GM10248 (cell line): Measurements from ENCODE around the gene SH2D3C.
A peak's percentile ranks its signal among the peaks of the same experiment; 100 is the strongest.

Experiments
- CTCF ChIA-PET: fragments of 300-600 bp; sonication (Branson Sonifier 250); formaldehyde crosslinking; extraction: SDS; loops from one replicate; lab custom pipeline; 2021; ENCODE audit warnings: antibody characterized with exemption; lab: Yijun Ruan, JAX
- POLR2A ChIA-PET: fragments of 350-650 bp; sonication (Branson Sonifier 250); formaldehyde crosslinking; extraction: SDS; loops from one replicate; lab custom pipeline; 2020; ENCODE audit warnings: antibody characterized with exemption; lab: Yijun Ruan, JAX
- DNase-seq: peaks from one replicate; pipeline ENCODE4 v3.0.0; 2012; ENCODE audit errors: extremely low spot score
- TF ChIP-seq, protein P1 (sequence below): IDR thresholded peaks from 2 replicates; pipeline ENCODE4 v1.5.1; 2012; ENCODE audit warnings: mild to moderate bottlenecking, low read depth; ENCODE audit errors: extremely low read depth, missing control alignments, control extremely low read depth

SH2D3C gene, protein sequence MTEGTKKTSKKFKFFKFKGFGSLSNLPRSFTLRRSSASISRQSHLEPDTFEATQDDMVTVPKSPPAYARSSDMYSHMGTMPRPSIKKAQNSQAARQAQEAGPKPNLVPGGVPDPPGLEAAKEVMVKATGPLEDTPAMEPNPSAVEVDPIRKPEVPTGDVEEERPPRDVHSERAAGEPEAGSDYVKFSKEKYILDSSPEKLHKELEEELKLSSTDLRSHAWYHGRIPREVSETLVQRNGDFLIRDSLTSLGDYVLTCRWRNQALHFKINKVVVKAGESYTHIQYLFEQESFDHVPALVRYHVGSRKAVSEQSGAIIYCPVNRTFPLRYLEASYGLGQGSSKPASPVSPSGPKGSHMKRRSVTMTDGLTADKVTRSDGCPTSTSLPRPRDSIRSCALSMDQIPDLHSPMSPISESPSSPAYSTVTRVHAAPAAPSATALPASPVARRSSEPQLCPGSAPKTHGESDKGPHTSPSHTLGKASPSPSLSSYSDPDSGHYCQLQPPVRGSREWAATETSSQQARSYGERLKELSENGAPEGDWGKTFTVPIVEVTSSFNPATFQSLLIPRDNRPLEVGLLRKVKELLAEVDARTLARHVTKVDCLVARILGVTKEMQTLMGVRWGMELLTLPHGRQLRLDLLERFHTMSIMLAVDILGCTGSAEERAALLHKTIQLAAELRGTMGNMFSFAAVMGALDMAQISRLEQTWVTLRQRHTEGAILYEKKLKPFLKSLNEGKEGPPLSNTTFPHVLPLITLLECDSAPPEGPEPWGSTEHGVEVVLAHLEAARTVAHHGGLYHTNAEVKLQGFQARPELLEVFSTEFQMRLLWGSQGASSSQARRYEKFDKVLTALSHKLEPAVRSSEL

GRCh38 chr9:127778280-127779135, at the start of gene SH2D3C:
SH2D3C (minus strand) TSS chr9:127778666; CDS start chr9:127778627, 39 bp downstream.
- CTCF ChIA-PET, result interaction anchor here (0.9 to 10.6 kb wide), 6 partner anchors 9 to 257 kb away, joined by 3 to 62 read pairs (median 4); partner anchors contain the start of genes FPGS and TOR2A
- POLR2A ChIA-PET, result interaction anchor here (0.7 to 1.0 kb wide), 2 partner anchors 24 to 67 kb away, joined by 3 read pairs; partner anchors contain the start of gene FPGS
- TF ChIP-seq, protein P1, sequence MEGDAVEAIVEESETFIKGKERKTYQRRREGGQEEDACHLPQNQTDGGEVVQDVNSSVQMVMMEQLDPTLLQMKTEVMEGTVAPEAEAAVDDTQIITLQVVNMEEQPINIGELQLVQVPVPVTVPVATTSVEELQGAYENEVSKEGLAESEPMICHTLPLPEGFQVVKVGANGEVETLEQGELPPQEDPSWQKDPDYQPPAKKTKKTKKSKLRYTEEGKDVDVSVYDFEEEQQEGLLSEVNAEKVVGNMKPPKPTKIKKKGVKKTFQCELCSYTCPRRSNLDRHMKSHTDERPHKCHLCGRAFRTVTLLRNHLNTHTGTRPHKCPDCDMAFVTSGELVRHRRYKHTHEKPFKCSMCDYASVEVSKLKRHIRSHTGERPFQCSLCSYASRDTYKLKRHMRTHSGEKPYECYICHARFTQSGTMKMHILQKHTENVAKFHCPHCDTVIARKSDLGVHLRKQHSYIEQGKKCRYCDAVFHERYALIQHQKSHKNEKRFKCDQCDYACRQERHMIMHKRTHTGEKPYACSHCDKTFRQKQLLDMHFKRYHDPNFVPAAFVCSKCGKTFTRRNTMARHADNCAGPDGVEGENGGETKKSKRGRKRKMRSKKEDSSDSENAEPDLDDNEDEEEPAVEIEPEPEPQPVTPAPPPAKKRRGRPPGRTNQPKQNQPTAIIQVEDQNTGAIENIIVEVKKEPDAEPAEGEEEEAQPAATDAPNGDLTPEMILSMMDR, result no peak
- DNase-seq, result peak; percentile 60

DNA sequence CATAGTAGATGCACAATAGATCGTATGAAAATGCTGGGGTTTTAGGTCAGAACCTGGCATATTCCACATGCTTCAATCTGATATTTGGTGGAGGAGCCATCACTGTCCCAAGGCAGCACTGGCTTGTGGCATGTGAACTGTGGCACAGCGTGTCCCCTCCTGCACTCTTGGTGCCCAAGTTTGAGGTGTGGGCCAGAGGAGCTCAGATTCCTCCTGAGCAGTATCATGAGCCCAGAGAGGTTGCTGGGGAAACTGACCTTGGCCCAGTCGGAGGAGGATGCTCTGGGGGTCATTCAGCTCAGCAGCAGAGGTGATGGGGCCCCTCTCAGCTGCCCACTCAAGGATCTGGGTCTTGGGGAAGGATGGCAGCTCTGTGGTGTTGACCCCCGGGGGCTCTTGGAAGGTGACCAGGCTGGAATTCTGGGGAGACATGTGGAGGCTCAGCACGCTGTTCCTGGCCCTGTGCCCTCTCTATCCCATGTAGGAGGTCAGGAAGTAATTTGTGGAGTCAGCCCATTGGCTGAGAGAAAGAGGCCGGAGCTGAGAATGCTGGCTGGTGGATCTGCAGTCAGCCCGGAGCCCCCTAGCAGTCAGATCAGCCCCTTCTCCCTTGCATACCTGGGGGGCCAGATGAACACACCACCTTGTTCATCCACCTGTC, 47.9 kb upstream of the SH2D3C start:
- DNase-seq, result no peak
- TF ChIP-seq, protein P1, result no peak
- CTCF ChIA-PET, result interaction anchor here (1.0 kb wide), 1 partner anchor 36 kb away, joined by 3 read pairs; no protein-coding TSS in a partner anchor
- POLR2A ChIA-PET, result no interaction called here

DNA sequence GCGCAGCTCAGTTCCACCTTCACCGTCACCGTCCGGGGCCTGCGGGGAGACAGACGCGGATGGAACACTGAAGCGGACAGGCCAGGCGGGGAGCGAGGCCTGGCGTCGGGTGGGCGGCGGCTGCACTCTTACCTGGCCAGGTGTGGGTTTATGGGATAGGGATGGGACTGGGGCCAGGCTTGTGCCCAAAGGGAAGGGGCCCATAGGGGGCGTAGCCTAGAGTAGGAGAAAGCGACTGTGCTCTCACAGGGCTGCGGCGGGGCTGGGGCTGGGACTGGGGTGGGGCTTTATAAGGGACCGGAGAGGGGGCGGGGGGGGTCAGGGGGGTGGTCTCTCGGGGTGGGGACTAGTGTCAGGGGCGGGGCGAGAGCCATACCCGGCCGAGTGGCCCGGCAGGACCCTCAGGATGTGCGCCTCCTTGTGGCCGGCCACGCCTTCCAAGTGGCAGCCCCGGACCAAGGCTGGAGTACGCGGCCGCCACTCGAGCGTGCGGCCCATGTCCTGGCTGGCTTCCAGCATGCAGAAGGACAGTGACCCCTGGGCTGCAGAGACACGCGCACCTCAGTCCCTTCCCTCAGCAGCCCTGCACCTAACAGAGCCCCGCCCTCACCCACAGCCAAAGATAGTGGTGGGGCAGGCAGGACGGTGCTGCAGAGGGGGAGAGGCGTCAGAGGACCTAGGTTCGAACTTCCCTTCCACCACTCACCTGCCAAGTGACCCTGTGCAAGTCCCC, 47.0 kb upstream of the SH2D3C start:
- CTCF ChIA-PET, result interaction anchor here (0.9 to 1.3 kb wide), 3 partner anchors 20 to 90 kb away, joined by 3 to 4 read pairs (median 4); partner anchors contain the start of gene TOR2A

GRCh38 chr9:127822108-127822507, 43.6 kb upstream of the SH2D3C start:
- DNase-seq, result no peak
- CTCF ChIA-PET, result interaction anchor here (1.4 kb wide), 1 partner anchor 30 kb away, joined by 3 read pairs; no protein-coding TSS in a partner anchor
- TF ChIP-seq, protein P1, result no peak
- POLR2A ChIA-PET, result no interaction called here

More for the DNA sequence above, 47.0 kb upstream of the SH2D3C start:
- POLR2A ChIA-PET, result no interaction called here
- DNase-seq, result no peak
- TF ChIP-seq, protein P1, result peak; percentile 19

DNA sequence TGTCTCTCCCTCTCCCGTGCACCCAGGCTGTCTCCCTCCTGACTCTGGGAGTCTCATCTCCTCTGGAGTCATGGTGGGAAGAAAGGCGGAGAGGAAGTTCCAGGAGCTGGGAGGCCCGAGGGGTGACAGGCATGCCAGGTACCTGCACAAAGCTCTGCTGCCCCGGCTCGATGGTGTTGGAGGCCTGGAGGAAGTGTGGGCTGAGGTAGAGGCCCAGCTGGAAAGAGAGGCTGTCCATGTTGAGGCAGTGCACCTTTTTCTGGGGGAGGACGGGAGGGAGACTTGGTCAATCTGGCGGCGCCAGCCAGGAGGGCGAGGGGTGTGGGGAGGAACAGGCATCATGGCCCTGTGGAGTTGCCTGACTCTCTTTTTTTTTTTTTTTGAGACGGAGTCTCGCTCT, 40.1 kb upstream of the SH2D3C start:
- CTCF ChIA-PET, result interaction anchor here (1.0 to 2.1 kb wide), 3 partner anchors 10 to 51 kb away, joined by 3 to 7 read pairs (median 3); no protein-coding TSS in a partner anchor
- POLR2A ChIA-PET, result interaction anchor here (0.5 to 1.0 kb wide), 2 partner anchors 17 to 22 kb away, joined by 3 to 4 read pairs; no protein-coding TSS in a partner anchor
- DNase-seq, result no peak
- TF ChIP-seq, protein P1, result no peak
